Measurements from ENCODE around the gene SERPINB12.

DNA sequence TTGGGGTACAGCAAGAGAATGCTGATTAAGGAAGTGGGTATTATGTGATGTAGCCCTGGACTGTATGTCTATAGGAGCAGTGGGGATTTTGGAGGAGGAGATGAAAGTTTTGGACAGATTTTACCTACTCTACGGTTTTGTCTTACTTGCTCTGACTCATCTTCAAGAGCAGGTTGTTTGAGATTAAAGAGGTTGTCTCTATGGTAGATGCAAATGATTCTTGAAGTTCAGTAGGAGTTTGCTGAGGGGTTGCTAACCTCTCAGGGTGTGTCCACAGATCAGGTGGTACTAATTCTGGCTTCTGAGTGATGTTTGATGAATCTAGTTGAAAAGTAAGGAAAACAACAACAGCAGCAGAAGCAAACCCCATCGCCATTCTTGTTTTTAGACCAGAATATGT, 9.7 kb upstream of the SERPINB12 start:
- TF ChIP-seq CTCF (IDR thresholded peaks at IDR 0.05) (no peak), POLR2A (IDR thresholded peaks at IDR 0.05) (no peak)

Data from body of pancreas (tissue), 4 donors.